OCI-M1 (cell line): ENCODE measurements around the gene SMAD4.
A peak's percentile ranks its signal among the peaks of the same experiment; 100 is the strongest.
"Not testable (repeated sequence)": the region's sequence is repeated elsewhere in the genome, so short reads cannot be mapped to it uniquely, and the experiment has no call there.

ENCODE experiments used
- DNase-seq: peaks from one replicate; lab custom pipeline; 2025; lab: John Stamatoyannopoulos, UW

The SMAD4 gene

DNA sequence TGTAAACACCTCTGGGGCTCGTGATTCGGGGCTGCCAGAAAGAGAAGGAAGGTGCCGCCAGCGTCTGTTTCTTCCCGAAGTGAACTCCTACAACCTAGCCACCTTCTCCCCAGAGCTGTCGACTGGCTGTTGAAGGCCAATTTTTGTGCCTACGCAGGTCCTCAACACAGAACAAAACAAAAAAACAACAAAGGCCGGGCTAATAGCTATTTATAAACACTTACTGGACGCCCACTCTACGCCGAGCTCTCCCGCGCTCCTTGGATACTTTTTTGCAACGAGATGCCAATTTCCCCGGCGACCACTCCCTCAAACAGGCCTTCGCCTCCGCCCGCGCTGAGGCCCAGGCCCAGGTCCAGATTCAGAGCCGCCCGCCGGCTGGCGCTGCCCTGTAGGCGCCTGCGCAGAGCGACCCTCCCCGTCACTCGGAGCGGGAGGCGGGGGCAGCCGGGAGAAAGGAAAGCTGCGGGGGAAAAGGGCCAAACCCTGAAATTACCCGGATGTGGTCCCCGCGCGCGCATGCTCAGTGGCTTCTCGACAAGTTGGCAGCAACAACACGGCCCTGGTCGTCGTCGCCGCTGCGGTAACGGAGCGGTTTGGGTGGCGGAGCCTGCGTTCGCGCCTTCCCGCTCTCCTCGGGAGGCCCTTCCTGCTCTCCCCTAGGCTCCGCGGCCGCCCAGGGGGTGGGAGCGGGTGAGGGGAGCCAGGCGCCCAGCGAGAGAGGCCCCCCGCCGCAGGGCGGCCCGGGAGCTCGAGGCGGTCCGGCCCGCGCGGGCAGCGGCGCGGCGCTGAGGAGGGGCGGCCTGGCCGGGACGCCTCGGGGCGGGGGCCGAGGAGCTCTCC is at the start of gene SMAD4:
TSS of gene SMAD4 (plus strand) at position 520 of the 843 bp plus-strand sequence. CDS start 16,834 bp downstream, outside the sequence.
- peak; percentile 97 for DNase-seq

DNA sequence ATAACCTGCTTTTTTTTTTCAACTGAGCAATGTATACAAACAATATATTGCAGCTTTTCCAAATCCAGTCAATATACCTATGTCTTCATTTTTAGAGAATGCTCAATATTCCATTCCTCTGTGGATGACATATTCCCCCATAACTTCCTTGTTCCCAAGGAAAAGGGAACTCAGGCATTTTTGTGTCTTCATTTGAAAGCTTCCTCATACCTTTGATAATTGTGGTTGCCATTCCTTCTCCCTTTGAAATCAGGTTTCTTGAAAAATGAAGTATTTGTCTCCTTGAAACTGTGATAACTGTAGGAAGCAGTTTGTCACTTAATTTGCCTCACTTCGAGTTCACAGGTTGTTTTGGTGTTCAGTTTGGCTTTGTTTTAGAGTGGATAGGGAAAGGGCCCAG is 48.6 kb upstream of the SMAD4 start:
- DNase-seq, result no peak

DNA sequence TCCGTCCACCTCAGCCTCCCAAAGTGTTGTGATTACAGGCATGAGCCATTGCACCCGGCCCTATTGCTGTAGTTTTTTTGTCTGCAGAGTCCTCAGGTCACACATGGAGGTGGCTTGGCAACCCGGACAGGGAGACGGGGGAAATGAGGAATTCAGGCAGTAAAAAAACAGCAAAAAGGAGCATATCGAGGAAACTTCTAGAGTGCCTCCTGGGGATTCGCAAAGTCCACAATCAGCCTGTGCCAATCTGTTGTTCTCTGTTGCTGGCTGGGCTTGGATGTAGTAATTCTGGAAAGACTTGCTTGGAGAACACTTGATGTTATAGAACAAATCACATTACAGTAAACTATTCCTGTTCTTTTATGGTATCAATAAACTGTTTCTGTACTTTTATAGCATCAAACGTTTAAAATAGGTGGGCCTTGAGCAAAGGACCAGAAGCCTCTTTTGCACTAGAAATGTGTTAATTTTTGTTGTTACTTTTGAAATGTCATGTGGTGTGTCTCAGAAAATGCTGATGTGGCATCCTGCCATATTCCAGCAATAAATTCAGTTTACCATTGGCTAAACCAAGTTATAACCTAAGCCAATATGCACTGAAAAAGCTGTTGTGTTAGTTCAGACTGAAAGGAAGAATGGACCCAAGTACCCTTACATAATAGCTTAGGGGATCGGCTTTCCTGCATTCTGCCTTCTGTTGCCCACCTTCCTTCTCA is 47.8 kb upstream of the SMAD4 start:
- DNase-seq, result no peak

DNA sequence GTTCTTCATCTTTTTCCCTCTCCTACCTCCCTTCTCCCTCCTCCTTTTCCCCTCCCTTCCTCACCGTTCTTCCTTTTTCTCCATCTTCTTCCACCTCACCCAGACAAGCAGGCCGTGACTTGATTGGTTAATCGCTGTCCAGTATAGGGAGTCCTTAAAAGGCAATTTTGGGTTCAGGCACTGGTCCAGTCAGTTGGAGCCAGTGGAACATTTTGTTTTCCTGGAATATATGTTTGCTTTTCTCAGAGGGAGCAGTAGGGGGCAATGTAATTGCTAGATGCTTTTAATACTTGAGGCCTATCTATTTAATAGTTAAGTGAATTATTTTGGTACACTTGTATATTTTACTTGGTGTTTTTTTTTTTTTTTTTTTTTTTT is 47.2 kb upstream of the SMAD4 start:
- DNase-seq, result peak; percentile 6

DNA sequence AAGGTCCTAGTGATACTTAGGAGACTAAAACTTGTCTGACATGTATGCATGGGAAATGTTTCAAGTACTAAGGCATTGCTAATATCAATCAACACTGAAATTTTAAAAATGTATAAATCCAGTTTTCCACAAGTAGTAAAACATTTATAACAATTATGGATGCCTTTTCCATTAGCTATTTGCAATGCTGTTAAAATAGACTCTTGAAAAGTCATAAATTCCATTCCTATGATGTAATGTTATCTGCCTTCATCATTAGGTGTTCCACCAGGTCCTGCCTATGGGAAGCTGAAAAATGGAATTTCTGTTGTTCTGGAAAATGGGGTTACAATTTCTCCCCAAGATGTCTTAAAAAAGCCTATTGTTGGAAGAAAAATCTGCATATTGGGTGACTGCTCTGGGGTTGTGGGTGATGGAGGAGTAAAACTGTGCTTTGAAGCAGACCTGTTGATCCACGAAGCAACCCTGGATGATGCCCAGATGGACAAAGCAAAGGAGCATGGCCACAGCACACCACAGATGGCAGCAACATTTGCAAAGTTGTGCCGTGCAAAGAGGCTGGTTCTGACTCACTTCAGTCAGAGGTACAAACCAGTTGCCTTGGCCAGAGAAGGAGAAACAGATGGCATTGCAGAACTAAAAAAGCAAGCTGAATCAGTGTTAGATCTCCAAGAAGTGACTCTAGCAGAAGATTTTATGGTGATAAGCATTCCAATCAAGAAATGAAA is 43.5 kb upstream of the SMAD4 start:
- DNase-seq, result no peak

DNA sequence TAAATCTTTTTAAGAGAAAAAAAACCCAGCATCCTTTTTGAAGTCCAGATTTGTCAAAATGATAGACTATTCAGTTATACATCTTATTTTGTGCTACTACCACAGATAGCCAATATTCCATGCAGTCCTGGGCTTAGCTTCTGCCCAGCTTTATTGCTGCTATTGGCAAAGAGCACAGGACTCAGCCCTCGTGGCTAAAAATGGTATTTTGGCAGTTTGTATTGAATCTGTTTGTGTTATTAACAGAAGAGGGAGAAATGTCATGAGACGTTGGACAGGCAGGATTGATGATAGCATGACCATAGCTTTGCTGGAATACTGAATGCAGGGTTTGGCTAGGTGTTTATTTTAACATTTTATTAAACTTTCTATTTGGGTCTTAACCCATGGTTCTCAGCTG is 42.8 kb upstream of the SMAD4 start:
- DNase-seq, result no peak

GRCh38 chr18:50989711-50990110 is 40.3 kb upstream of the SMAD4 start:
- DNase-seq, result no peak

DNA sequence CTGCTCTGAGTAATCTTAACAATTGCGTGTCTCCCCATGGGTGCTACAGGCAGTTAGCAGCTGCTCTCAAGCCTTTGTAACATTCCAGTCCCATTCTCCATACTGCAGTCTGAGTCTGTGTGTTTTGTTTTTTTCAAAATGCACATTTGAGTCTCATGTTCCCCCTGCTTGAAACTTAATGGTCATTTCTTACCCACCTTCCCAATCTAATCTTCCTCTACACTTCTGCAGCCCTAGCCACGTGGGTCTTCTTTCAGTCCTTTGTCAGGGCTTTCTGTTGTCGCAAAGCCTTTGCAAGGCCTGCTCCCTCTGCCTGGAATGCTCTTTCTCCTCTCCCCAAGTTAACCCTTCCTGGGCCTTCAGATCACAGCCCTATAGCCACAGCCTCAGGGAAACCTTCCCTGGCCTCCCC is 37.7 kb upstream of the SMAD4 start:
- no peak for DNase-seq

DNA sequence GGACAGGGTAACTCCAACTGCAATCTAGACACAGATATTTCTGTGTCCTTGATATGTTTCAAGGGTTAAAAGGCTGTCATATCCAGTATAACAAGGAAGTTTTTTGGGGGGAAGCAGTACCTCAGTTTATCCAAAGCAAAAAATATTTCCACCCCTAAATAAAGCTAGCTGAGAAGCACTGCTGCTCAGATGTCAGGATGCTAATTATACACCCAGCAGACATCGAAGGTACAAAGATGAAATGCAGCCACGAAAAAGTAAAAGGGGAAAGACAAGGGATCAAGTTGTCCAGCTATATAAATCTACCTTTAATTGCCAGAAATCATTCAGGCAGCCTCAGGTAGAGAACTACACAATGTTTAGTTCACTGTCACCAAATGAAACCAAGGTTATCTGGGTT is 36.0 kb upstream of the SMAD4 start:
- DNase-seq, result no peak

- not testable (repeated sequence) for DNase-seq
These were observed 26.8 kb upstream of the SMAD4 start for GRCh38 chr18:51003174-51003573.

DNA sequence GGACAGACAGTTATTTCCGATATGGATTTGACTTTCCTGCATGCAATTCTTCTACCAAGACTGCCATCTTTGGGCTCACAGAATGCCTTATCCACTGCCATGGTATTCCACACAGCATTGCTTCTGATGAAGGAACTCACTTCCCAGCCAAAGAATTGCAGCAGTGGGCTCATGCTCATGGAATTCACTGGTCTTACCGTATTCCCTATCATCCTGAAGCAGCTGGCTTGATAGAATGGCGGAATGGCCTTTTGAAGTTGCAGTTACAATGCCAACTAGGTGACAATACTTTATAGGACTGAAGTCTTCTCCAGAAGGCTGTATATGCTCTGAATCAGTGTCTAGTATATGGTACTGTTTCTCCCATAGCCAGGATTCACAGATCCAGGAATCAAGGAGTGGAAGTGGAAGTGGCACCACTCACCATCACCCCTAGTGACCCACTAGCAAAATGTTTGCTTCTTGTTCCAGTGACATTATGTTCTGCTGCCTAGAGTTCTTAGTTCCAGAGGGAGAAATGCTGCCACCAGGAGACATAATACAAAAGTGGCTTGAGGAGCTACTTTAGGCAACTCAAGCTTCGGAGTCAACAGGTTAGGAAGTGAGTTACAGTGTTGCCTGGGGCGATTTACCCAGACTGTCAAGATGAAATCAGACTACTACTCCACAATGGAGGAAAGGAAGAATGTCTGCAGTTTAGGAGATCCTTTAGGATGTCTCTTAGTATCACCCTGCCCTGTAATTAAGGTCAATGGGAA is 23.8 kb upstream of the SMAD4 start:
- DNase-seq, result peak; percentile 37

GRCh38 chr18:51006948-51007789 is 22.8 kb upstream of the SMAD4 start:
- peak; percentile 69 for DNase-seq

- DNase-seq, result no peak
These were observed 22.2 kb upstream of the SMAD4 start for GRCh38 chr18:51007790-51008139.

DNA sequence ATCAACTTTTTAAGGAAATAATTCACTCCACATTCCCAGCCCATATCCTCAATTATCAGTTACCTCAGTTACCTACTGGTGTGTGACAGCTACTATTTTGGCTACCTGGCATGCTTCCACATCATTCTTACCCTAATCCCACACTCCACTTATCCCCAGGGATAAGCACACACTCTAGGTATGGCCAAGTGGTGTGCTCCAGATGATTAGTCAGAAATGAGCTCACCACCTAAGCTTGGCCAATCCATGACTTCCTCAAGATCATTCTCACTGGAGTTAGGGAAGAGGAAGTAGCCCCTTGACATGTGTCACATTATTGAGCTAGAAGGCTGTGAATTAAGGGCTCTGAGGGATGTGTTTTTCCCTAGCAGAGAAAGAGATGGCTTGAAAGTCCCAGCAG is 20.9 kb upstream of the SMAD4 start:
- peak; percentile 54 for DNase-seq

- DNase-seq, result no peak
These were observed 19.8 kb upstream of the SMAD4 start for GRCh38 chr18:51010218-51010617.

GRCh38 chr18:51011709-51012108 is 18.3 kb upstream of the SMAD4 start:
- no peak for DNase-seq

- DNase-seq, result no peak
These were observed 17.6 kb upstream of the SMAD4 start for GRCh38 chr18:51012441-51012840.

DNA sequence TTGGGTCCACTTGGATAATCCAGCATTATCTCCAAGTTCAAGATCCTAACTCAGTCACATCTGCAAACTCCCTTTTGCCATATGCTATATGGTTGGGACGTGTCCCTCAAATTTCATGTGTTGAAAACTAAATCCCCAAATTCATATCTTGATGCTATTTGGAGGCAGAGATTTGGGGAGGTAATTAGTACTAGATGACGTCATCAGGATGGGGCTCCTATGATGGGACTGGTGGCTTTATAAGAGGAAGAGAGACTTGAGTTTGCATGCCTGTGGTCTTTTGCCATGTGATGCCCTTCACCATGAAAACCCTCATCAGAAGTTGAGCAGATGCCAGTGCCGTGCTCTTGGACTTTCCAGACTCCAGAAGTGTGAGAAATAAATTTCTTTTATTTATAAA is 16.8 kb upstream of the SMAD4 start:
- DNase-seq, result no peak

GRCh38 chr18:51017140-51017879 is 12.7 kb upstream of the SMAD4 start:
- DNase-seq, result no peak

- DNase-seq, result no peak
These were observed 9.5 kb upstream of the SMAD4 start for GRCh38 chr18:51020536-51020935.
